ENCODE results near the gene TAL1.
A peak's percentile ranks its signal among the peaks of the same experiment; 100 is the strongest.
"Not testable (repeated sequence)": the region's sequence is repeated elsewhere in the genome, so short reads cannot be mapped to it uniquely, and the experiment has no call there.

Gene TAL1

DNA sequence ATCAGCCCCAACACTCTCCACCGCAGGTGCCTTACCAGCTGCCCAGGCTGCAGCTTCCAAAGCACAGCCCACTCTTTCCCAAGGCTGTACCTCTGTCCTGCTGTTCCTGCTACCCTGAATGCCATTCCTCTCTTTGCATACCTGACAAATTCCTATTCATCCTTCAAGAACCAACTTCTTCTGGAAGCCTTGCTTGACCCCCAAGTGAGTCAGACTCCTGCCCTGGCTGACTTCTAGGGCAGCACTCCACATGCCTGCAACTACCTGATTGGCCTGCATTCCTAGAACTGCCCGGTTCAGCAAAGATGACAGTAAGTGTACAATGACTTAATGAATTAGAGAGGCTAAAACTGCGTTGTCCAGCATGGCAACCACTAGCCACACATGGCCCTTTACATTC, 21.4 kb downstream of the TAL1 start:
- DNase-seq, result no peak

- no peak for DNase-seq
Observed at GRCh38 chr1:47209725-47210325, 22.2 kb downstream of the TAL1 start.

- no peak for DNase-seq
Observed at GRCh38 chr1:47209091-47209490, 22.9 kb downstream of the TAL1 start.

DNA sequence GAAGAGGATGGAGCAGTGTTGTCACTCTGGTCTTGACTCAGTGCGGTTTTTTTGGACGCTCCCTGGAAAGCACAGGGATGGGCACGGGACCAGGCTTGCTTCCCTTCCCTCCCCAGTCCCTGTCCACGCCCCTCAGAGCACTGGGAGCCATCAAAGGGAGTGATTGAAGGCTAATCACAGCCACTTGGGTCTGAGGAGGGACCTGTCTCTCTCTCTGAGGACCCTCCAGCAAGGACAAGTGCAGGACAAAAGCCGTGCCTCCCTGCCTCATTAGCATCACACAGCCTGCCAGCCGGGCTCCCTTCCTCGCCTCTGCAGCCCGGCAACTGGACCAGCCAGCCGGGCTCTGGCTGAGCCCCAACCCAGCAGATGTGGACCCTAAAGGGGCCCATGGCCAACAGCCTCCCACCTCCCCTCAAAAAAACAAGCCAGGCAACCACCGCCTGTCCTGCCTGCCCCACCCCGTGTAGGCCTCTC, 23.6 kb downstream of the TAL1 start:
- DNase-seq, result no peak

DNA sequence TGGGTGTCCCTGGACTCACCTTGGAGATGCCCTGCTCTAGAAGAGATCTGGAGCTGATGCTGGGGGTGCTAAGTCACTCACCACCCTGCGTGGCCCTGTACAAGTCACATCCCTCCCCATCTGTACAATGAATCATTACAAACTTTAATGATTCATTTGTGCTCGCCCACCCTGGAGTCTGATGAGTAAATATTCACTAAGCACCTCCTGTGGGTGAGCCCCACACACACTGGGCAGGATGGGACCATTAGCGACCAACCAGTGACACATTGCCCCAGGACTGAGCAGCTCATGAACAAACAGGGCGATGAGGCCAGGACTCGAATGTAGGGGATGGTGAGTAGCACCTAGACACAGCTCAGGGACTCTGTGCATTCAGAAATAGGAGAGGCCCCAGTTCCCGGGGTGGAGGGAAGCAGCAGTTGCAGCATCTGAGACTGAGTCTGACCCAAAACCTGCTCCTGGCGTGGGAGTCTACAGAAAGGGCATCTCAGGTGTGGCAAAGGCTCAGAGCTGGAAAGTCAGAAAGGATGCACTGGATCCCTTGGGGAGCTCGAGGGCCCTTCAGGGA, 24.1 kb downstream of the TAL1 start:
- peak in 1 of 2 experiments; percentile 14 for DNase-seq

GRCh38 chr1:47205918-47206317, 26.1 kb downstream of the TAL1 start:
- no peak for DNase-seq

- not testable (repeated sequence) for DNase-seq
Observed at GRCh38 chr1:47203504-47203903, 28.5 kb downstream of the TAL1 start.

- DNase-seq, result no peak
Observed at GRCh38 chr1:47201179-47201578, 30.8 kb downstream of the TAL1 start.

DNA sequence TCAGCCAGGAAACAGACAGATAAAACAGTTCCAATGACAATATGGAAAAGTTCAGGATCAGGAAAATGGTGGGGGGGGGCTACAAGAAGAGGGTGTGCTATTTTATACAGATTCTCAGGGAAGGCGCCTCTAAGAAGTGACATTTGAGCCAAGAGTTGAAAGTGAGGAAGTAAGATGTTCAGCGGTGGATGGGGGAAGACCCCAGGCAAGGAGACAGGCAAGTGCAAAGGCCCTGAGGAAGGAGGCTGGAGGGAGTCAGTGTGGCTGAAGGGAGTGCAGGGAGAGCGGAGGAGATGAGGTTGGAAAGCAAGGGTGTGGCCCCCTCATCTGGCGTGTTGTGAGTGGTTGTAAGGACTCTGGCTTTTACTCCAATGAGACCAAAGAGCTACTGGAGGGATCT, 33.8 kb downstream of the TAL1 start:
- DNase-seq, result no peak

- no peak for DNase-seq
Observed at GRCh38 chr1:47196622-47197021, 35.4 kb downstream of the TAL1 start.

GRCh38 chr1:47195981-47196380, 36.0 kb downstream of the TAL1 start:
- not testable (repeated sequence) for DNase-seq

DNA sequence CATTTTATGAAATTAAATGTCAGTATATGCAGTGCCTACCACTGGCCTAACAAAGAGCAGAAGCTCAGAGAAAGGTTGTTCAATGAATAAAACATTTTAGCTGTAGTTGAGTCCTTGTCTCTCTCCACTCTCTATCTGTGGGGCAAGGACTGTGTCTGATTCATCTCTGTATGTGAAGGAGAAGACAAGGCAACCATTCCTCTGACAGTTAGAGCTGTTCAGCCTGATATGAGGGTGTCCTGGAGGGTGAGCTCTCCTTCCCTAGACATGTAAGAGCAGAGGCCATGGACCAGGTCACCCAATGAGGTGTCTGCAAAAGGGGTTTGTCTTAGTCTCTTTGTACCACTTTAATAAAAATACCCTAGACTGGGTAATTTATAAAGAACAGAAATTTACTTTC, 37.7 kb downstream of the TAL1 start:
- no peak for DNase-seq

- DNase-seq, result not testable (repeated sequence)
Observed at GRCh38 chr1:47193496-47193895, 38.5 kb downstream of the TAL1 start.

- no peak for DNase-seq
Observed at GRCh38 chr1:47192458-47193384, 39.3 kb downstream of the TAL1 start.

- no peak for DNase-seq
Observed at GRCh38 chr1:47191940-47192457, 40.0 kb downstream of the TAL1 start.

DNA sequence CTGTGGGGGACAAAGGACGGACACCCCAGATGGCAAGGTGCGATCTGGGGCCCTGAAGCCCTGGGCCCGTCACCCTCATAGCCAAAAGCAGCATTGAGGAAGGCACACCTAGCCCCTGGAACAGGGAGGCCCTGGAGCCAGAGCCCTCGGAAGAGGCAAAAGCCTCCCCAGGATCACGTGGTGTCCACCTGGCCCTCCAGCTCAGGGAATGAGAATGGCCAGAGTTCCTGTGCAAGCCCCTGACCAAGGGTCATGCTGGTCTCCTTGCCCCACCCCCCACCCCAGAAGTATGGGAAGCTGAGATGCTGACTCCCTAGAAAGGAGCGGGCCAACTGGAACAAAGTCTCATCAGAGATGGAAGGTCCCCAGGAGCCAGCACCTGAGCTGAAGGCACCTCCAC, 41.2 kb downstream of the TAL1 start:
- DNase-seq, result no peak

DNA sequence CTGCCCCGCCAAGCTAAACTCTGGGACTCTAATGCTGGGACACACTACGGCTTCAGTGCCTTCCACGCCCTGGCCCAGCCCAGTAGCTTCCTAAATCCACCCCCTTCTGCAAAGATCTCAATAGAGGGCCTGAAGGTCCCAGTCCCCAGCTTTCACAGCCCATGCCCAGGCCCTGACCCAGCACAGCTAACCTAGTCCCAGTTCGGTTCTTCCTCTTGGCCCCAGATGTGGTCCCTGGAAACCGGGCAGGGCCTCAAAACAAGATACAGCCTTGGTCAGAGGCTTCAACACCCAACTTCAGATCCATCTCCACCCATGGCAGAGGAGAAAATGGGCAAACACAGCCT, 41.5 kb downstream of the TAL1 start:
- DNase-seq, result no peak

GRCh38 chr1:47189844-47190508, 42.0 kb downstream of the TAL1 start, which contains the start of gene PDZK1IP1:
TSS of gene PDZK1IP1 (minus strand) at chr1:47190036. CDS start at chr1:47189932, 104 bp downstream.
- no peak for DNase-seq

DNA sequence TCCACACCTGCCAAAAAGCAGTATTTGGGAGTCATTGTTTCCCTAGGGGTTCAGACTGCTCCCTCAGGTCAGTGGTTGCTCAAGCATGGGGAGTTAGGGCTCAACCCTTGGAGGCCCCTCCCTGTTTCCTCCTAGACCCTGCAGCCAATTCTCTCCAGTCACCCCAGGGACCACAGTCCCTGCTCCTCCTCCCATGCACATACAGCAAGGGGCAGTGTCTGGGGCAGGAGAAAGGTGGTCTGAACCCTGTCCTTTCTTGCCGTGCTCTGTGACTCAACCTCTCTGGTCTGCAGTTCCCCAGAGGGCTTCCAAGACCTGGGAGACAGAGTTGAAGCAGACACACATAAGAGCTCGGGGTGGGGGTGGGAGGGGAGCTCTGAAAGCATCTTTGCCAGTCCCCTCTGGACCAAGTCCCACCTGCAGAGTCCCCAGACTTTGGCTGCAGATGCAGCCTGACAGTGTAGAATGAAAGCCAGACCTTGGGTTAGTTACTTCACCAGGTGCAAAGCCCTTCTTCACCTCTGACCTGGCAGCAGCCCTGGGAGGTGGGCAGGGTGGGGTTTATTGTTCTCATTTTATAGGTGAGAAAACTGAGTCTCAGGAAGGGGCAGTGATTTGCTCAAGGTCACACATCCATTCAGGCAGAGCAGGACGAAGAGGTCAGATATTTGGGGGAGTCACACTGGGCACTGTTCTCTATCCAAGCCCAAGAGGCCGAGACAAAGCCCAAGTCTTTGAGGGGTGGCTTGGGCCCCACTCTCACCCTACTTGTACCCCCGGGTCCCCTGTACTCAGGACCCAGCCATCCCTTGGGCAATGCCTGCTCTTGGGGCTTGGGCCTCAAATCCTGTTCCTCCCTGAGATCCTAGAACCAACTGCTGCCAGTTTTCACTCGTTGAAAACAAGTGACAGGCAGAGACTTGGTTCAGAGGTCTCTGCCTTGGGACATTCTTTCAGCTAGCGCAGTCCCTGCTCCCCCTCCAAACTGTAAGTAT, 42.9 kb downstream of the TAL1 start:
- DNase-seq, result no peak

DNA sequence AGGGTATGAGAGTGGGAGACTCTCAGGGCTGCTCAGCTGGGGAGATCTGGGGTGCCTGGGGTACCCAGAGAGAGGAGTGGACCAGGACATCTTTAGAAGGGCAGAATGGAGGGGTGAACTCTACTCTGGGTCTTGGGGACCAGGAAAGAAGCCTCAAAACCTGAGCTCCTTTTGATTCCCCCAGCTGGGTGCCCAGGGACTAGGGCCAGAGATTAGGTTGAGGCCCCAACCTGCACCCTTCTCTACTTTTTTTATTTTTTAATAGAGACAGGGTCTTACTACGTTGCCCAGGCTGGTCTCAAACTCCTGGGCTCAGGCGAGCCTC, 44.1 kb downstream of the TAL1 start:
- no peak for DNase-seq

DNA sequence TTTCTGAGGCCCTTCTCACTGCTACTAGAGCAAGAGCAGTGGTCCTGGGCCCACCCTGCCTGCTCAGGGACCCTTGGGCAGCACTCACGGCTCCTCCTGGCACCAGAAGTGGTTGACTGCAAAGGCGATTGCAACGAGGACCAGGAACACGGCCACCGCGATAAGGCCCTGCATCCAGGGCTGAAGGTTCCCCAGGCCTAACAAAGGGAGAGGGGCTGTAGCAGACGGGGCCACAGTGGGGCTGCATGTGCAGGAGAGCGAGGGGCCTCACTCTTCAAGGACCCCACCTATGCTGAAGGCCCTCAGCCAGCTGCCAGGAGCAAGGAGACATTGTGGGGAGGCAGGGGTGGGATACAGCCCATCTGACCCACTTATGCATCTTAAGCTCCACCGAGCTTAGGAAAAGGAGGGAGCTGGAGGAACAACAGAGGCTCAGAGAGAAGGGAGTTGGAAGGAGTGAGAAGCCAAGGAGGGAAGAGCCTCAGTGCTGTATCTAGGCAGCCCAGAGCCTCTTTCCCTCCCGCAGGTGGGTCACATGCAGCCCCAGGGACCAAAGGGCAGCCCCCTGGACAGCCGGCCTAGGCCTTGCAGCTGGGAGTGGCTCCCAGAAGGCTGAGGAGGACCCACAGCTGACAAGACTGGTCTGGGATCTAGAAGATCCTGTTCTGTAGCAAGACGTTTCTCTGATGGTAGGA, 44.6 kb downstream of the TAL1 start:
- DNase-seq, result no peak
